Epithelial cell of proximal tubule (primary cell): ENCODE data around the gene MRPL38. TPM values are rescaled to one million over a fixed set of nuclear protein-coding genes. Genes with fewer than 3 reads are reported as not detected.
"Not testable (repeated sequence)": the region's sequence is repeated elsewhere in the genome, so short reads cannot be mapped to it uniquely, and the experiment has no call there.

Experiments
- DNase-seq: peaks from one replicate; pipeline ENCODE4 v3.0.0-alpha.2; 2011; ENCODE audit warnings: low read depth
- H3K4me3 ChIP-seq: 2 replicates; pipeline ENCODE4 v1.5.1; 2011; ENCODE audit warnings: low read depth, mild to moderate bottlenecking, low read length
- CTCF ChIP-seq: conservative IDR thresholded peaks from 2 replicates; pipeline ENCODE4 v1.5.1; 2012; ENCODE audit warnings: low read depth, mild to moderate bottlenecking, low read length
- total RNA-seq: library from RNA; depleted of rRNA; stranded (reverse); fragments of >200 nt; gene quantifications from 2 replicates; pipeline ENCODE4 v1.2.3, GENCODE V29; 2015

The MRPL38 gene
- total RNA-seq, 1 donor from 2014 or later = 38.3 TPM

GRCh38 chr17:75892556-75893224 lies 12.0 kb downstream of the MRPL38 start:
- H3K4me3 ChIP-seq = no peak overlapping the region
- no peak for DNase-seq
- TF ChIP-seq CTCF = no peak

- no peak overlapping the region for H3K4me3 ChIP-seq
- no peak for TF ChIP-seq CTCF
- no peak for DNase-seq
These were observed 12.8 kb downstream of the MRPL38 start for GRCh38 chr17:75891605-75892555.

GRCh38 chr17:75891022-75891604 lies 13.6 kb downstream of the MRPL38 start:
- TF ChIP-seq CTCF = no peak
- DNase-seq = no peak
- no peak overlapping the region for H3K4me3 ChIP-seq

- TF ChIP-seq CTCF = no peak
- no peak overlapping the region for H3K4me3 ChIP-seq
- DNase-seq = no peak
These were observed 15.2 kb downstream of the MRPL38 start for GRCh38 chr17:75889454-75889853.

GRCh38 chr17:75888484-75888883 lies 16.2 kb downstream of the MRPL38 start:
- DNase-seq = no peak
- TF ChIP-seq CTCF = no peak
- no peak overlapping the region for H3K4me3 ChIP-seq

GRCh38 chr17:75885860-75886259 lies 18.8 kb downstream of the MRPL38 start:
- H3K4me3 ChIP-seq, DNase-seq: not testable (repeated sequence)

- no peak for DNase-seq
- H3K4me3 ChIP-seq = no peak overlapping the region
- no peak for TF ChIP-seq CTCF
These were observed 19.3 kb downstream of the MRPL38 start for GRCh38 chr17:75885431-75885830.
